HG02840 (cell line): ENCODE data around the gene ZNF285.
"Not testable (repeated sequence)": the region's sequence is repeated elsewhere in the genome, so short reads cannot be mapped to it uniquely, and the experiment has no call there.

Source experiments
- ATAC-seq: cut with Tn5 transposase; IDR thresholded peaks from one replicate; pipeline ENCODE4 v1.9.1; 2021; ENCODE audit warnings: mild to moderate bottlenecking, moderate library complexity, moderate number of reproducible peaks; ENCODE audit not compliant: unreplicated experiment, low FRiP score

ZNF285 gene

DNA sequence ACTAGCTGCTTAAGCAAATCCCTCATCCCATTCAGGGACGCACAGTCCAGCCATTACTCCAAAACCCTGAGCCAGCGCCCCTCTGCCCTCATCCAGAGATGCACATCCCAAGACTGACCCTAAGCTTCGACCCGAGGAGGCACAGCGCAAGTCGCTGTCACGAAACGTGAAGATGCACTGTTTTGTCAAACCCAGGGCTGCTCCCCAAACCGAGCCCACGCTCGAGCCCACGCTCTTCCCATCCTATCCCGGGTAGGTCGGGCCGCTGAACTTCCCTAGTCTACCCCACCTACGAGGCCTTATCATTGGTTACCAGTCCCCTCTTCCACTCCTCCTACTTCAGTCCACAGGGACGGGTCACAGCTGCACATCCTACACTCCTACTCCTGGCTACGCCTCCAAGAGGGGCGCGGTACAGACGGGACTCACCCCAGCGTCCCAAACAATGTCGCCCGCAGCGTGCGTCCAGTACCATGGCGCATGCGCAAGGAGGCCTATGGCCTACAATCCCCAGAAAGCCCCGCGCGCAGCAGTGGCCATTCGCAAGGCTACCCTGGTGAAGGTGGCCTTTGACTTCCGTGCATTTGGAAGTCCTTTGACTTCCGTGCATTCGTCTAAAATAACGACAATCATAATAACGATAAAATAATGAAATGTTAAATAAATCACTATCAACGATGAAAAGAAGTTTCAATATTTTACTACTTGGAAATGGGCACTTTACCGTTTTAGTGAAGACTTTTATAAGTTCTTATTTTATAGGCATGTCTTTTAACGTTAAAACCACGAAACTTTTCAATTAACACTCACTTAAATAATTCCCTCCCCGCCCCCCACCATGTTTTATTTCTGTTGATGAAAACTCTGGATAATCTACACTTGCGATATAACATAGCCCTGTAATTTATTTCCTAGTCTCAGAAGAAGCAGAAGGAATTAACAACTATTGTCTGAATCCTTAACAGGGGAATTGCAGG is at the start of gene ZNF285:
ZNF285 (minus strand) TSS at position 470 of the 977 bp plus-strand sequence. CDS start 4,395 bp downstream, outside the sequence.
- ATAC-seq: no peak

GRCh38 chr19:44447916-44448674 is 46.7 kb upstream of the ZNF285 start, which contains the start of gene ZNF229:
Gene ZNF229 (minus strand): TSS chr19:44448472. CDS start chr19:44442847, 5,625 bp downstream.
- no peak for ATAC-seq

GRCh38 chr19:44438441-44438840 is 37.0 kb upstream of the ZNF285 start:
- ATAC-seq: no peak

GRCh38 chr19:44435441-44435840 is 34.0 kb upstream of the ZNF285 start:
- no peak for ATAC-seq

DNA sequence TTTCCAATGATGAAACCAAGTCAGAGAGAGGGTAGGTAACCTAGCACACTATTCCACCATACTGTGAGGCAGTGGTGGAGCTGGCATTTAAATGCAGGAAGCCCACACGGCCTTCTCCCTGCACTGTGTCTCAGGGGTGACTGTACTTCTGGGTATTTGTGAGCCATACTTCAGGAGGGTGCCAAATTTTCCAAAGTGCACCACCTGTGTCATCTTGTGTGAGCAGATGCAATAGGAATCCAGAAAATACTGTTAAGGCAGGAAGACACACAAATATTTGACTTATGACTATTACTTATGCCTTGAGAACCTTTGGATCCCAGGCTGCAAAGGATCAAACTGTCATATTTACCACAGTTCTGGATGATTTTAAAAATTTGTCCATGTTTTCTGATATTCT is 29.5 kb upstream of the ZNF285 start:
- no peak for ATAC-seq

GRCh38 chr19:44415553-44415952 is 14.1 kb upstream of the ZNF285 start:
- ATAC-seq: not testable (repeated sequence)

DNA sequence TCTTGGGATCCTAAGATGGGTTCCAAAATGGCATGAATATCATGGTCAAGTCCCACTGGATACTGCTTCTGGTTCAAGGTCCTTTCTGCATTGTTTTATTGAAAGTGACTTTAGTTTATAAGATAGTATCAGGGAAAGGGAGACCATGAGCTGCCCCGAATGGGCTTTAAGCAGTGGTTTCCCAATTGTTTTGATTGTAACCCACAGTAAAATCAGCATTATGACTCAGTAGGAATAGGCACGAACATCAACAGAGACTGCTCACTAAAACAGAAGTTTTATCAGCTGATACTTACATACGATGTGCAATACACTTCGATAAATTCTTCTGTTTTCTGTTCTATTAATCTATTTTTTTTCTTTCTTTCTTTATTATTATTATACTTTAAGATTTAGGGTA is 12.1 kb downstream of the ZNF285 start:
- not testable (repeated sequence) for ATAC-seq

DNA sequence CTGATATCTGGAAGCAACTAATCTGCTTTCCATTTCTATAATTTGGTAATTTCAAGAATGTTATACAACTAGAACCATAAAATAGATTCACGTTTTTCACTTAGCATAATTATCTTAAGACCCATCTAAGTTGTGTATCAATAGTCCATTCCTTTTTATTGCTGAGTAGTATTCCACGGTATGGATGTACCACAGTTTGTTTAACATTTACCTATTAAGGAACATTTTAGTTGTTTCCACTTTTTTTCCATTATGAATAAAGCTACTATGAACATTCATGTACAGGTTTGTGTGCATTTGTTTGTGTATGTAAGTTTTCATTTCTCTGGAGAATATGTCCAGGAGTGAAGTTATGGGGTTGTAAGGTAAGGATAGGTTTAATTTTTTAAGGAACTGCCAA is 26.6 kb downstream of the ZNF285 start:
- no peak for ATAC-seq

DNA sequence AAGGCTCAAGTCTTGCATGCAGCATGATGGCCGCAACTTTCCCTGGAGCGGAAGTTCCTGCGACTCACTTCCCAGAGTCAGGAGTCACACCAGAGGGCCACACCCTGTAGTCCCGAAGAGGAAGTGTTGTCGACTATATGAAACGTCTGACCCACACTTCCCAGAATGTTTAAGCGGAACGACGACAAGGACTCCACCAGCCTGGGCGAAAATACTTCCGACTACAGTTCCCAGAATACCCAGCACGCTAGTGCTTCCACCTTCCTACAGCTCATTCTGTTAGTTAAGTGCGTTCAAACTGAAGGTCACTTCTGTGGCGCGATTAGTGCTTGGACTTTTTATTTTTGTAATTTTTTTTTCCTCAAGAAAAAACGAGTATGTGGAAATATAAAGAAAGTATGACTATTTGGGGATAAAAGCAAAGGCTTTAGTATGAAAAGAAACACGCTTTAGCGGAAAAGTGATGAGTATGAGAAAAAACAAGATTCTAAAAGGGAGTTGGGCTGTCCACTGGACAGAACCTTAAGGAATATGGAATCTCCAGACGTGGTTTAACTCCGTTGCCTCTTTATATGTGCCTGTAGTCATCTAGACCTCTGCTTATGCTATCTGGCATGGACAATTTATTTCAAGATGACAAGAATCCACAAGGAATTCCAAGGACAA is 29.5 kb downstream of the ZNF285 start:
- ATAC-seq: no peak

DNA sequence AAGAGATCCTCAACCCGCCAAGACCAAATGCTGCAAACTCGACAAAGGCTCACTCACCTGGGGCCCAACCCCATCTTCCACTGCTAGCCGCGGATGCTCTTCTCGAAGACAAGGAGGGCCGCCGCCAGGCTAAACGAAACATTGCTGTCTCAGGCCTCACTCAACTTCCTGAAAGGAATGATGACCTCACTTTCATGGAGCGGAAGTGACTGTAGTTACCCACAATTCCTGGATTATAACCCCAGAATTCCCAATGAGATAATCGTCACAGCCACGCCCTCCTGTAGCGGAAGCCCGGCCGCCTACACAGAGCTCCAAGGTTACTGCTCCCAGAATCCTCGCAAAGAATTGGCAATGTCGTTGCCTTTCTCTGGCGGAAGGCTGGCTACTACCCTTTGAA is 34.4 kb downstream of the ZNF285 start:
- ATAC-seq: no peak

- no peak for ATAC-seq
Measured at GRCh38 chr19:44356383-44357111, 44.9 kb downstream of the ZNF285 start, which contains the start of gene ZNF112. Gene ZNF112 (minus strand): TSS chr19:44356680. CDS start chr19:44340539, 16,141 bp downstream.

DNA sequence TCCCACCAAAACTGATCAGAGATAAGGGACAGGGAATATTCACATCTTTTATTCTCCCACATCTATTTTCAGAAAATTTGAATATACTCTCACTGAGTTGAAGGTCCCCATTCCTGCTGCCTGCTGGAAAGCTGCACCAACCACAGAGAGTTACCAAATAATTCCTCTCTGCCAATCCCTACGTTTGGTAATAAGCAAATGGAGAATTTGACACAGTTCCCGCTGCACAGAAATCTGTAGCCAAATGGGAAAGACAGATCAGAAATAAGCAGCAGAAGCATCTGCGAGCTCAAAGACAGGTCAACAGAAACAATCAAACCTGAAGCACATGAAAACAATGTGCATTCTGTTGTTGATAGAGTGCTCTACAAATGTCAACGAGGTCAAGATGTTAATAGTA is 54.9 kb downstream of the ZNF285 start:
- no peak for ATAC-seq

GRCh38 chr19:44345959-44346358 is 55.4 kb downstream of the ZNF285 start:
- no peak for ATAC-seq

- ATAC-seq: no peak
Measured at GRCh38 chr19:44344255-44344654, 57.2 kb downstream of the ZNF285 start.

- ATAC-seq: no peak
Measured at GRCh38 chr19:44341794-44342193, 59.6 kb downstream of the ZNF285 start.

- ATAC-seq: not testable (repeated sequence)
Measured at GRCh38 chr19:44334639-44335038, 66.8 kb downstream of the ZNF285 start.
